ENCODE measurements around the gene KCNAB2. TPM values are rescaled to one million over a fixed set of nuclear protein-coding genes. Genes with fewer than 3 reads are reported as not detected.

KCNAB2 gene
- total RNA-seq, 1 donor: 5.8 TPM

DNA sequence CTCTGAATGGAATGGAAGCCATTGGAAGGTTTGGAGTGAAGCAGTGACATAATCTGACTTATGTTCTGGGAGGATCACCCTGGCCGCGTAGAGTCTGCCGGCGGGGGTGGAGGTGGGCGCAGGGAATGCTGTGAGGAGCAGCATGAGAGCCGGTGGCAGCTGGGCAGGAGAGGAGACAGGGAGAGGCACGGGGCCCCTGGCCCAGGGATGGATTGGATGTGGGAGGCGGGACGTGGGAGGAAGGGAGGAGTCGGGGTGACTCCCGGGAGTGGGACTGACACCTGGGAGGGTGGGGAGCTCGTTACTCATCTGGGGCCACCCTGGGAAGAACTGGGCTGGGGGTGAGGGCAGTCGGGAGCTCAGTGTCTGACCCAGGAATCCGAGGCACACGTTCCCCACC, 10.4 kb upstream of the KCNAB2 start:
- peaks cover 9% of the 10 kb centered on the region for H4K20me1 ChIP-seq (ENCODE audit: insufficient read depth, low read length)
- DNase-seq (ENCODE audit: insufficient read length, low spot score, missing footprints): peak; percentile 54
- no peaks in the 10 kb centered on the region for H3K9me3 ChIP-seq (ENCODE audit: low read depth, low read length)
- H3K79me2 ChIP-seq (ENCODE audit: insufficient read depth, low read length): no peaks in the 10 kb centered on the region
- TF ChIP-seq, protein P1, sequence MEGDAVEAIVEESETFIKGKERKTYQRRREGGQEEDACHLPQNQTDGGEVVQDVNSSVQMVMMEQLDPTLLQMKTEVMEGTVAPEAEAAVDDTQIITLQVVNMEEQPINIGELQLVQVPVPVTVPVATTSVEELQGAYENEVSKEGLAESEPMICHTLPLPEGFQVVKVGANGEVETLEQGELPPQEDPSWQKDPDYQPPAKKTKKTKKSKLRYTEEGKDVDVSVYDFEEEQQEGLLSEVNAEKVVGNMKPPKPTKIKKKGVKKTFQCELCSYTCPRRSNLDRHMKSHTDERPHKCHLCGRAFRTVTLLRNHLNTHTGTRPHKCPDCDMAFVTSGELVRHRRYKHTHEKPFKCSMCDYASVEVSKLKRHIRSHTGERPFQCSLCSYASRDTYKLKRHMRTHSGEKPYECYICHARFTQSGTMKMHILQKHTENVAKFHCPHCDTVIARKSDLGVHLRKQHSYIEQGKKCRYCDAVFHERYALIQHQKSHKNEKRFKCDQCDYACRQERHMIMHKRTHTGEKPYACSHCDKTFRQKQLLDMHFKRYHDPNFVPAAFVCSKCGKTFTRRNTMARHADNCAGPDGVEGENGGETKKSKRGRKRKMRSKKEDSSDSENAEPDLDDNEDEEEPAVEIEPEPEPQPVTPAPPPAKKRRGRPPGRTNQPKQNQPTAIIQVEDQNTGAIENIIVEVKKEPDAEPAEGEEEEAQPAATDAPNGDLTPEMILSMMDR (IDR thresholded peaks at IDR 0.05; ENCODE audit: extremely low read depth, low read depth, low read length): no peak
- H2AFZ ChIP-seq (ENCODE audit: low read length): no peak overlapping the region
- no peak overlapping the region for H3K27ac ChIP-seq (ENCODE audit: low read depth, low read length)
- H3K36me3 ChIP-seq (ENCODE audit: insufficient read depth, low read length): no peaks in the 10 kb centered on the region
- H3K27me3 ChIP-seq (ENCODE audit: insufficient read depth, low read length): no peaks in the 10 kb centered on the region
- H3K4me2 ChIP-seq (ENCODE audit: insufficient read depth, low read length): no peak overlapping the region
- no peak overlapping the region for H3K4me3 ChIP-seq (ENCODE audit: insufficient read depth, low read length)
- H3K4me1 ChIP-seq (ENCODE audit: insufficient read depth, low read length): peaks cover 9% of the 10 kb centered on the region

DNA sequence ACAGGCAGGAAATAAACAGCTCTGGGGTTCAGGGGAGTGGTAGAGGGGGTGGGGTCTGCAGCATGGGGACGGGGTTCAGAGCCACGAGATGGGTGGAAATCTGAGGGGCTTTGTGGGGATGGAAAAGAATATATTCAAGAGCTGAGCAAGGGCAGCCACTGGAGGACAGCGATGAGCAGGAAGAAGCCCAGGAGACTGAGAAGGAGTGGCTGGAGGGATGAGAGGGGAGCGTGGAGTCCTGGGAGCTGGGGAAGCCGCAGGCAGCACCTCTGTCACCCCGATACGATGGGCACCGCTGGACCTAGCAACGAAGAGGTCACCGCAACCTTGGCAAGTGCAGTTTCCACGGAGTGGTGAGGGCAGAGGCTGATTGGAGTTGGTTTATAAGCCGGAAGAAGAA, 10.0 kb upstream of the KCNAB2 start:
- Histone ChIP-seq H2AFZ (ENCODE audit: low read length) (no peak overlapping the region), H3K4me2 (ENCODE audit: insufficient read depth, low read length) (no peak overlapping the region), H3K27ac (ENCODE audit: low read depth, low read length) (no peak overlapping the region), H3K27me3 (ENCODE audit: insufficient read depth, low read length) (no peaks in the 10 kb centered on the region), H4K20me1 (ENCODE audit: insufficient read depth, low read length) (peaks cover 9% of the 10 kb centered on the region), H3K4me3 (ENCODE audit: insufficient read depth, low read length) (no peak overlapping the region), H3K4me1 (ENCODE audit: insufficient read depth, low read length) (peaks cover 9% of the 10 kb centered on the region), H3K9me3 (ENCODE audit: low read depth, low read length) (no peaks in the 10 kb centered on the region), H3K36me3 (ENCODE audit: insufficient read depth, low read length) (no peaks in the 10 kb centered on the region), H3K79me2 (ENCODE audit: insufficient read depth, low read length) (no peaks in the 10 kb centered on the region)
- TF ChIP-seq, protein P1 (IDR thresholded peaks at IDR 0.05; ENCODE audit: extremely low read depth, low read depth, low read length): peak; percentile 9
- peak; percentile 65 for DNase-seq (ENCODE audit: insufficient read length, low spot score, missing footprints)

- H3K27me3 ChIP-seq (ENCODE audit: insufficient read depth, low read length): no peaks in the 10 kb centered on the region
- no peaks in the 10 kb centered on the region for H3K9me3 ChIP-seq (ENCODE audit: low read depth, low read length)
- DNase-seq (ENCODE audit: insufficient read length, low spot score, missing footprints): peak; percentile 98
- peaks cover 9% of the 10 kb centered on the region for H3K4me1 ChIP-seq (ENCODE audit: insufficient read depth, low read length)
- no peak overlapping the region for H3K4me3 ChIP-seq (ENCODE audit: insufficient read depth, low read length)
- no peaks in the 10 kb centered on the region for H3K79me2 ChIP-seq (ENCODE audit: insufficient read depth, low read length)
- H3K4me2 ChIP-seq (ENCODE audit: insufficient read depth, low read length): peak overlapping the region; percentile 55
- TF ChIP-seq, protein P1 (IDR thresholded peaks at IDR 0.05; ENCODE audit: extremely low read depth, low read depth, low read length): no peak
- no peaks in the 10 kb centered on the region for H3K36me3 ChIP-seq (ENCODE audit: insufficient read depth, low read length)
- H2AFZ ChIP-seq (ENCODE audit: low read length): no peak overlapping the region
- no peak overlapping the region for H3K27ac ChIP-seq (ENCODE audit: low read depth, low read length)
- peaks cover 9% of the 10 kb centered on the region for H4K20me1 ChIP-seq (ENCODE audit: insufficient read depth, low read length)
These were observed 8.3 kb upstream of the KCNAB2 start for GRCh38 chr1:6037338-6037762.

- peak; percentile 72 for DNase-seq (ENCODE audit: insufficient read length, low spot score, missing footprints)
- Histone ChIP-seq H3K27ac (ENCODE audit: low read depth, low read length) (no peak overlapping the region), H3K27me3 (ENCODE audit: insufficient read depth, low read length) (no peaks in the 10 kb centered on the region), H2AFZ (ENCODE audit: low read length) (no peak overlapping the region), H3K79me2 (ENCODE audit: insufficient read depth, low read length) (no peaks in the 10 kb centered on the region), H3K36me3 (ENCODE audit: insufficient read depth, low read length) (no peaks in the 10 kb centered on the region), H4K20me1 (ENCODE audit: insufficient read depth, low read length) (peaks cover 6% of the 10 kb centered on the region), H3K9me3 (ENCODE audit: low read depth, low read length) (no peaks in the 10 kb centered on the region), H3K4me3 (ENCODE audit: insufficient read depth, low read length) (no peak overlapping the region), H3K4me2 (ENCODE audit: insufficient read depth, low read length) (no peak overlapping the region), H3K4me1 (ENCODE audit: insufficient read depth, low read length) (peaks cover 9% of the 10 kb centered on the region)
- TF ChIP-seq, protein P1 (IDR thresholded peaks at IDR 0.05; ENCODE audit: extremely low read depth, low read depth, low read length): no peak
These were observed 7.1 kb upstream of the KCNAB2 start for GRCh38 chr1:6038603-6039002.

Measured in osteoblast (primary cell).